ENCODE measurements around the gene SCN7A.
"Not testable (repeated sequence)": the region's sequence is repeated elsewhere in the genome, so short reads cannot be mapped to it uniquely, and the experiment has no call there.

The SCN7A gene

GRCh38 chr2:166494140-166494624 lies at the start of gene SCN7A:
SCN7A (minus strand) TSS chr2:166494249; CDS start chr2:166477696, 16,553 bp downstream.
- peak; percentile 4 for DNase-seq

- peak; percentile 64 for DNase-seq
These were observed 45.5 kb upstream of the SCN7A start for GRCh38 chr2:166539340-166540162.

GRCh38 chr2:166536111-166536510 lies 42.1 kb upstream of the SCN7A start:
- DNase-seq: no peak

- no peak for DNase-seq
These were observed 27.1 kb upstream of the SCN7A start for GRCh38 chr2:166521155-166521554.

GRCh38 chr2:166520604-166521003 lies 26.6 kb upstream of the SCN7A start:
- DNase-seq: no peak

GRCh38 chr2:166519391-166519962 lies 25.4 kb upstream of the SCN7A start:
- DNase-seq: no peak

GRCh38 chr2:166518634-166519390 lies 24.8 kb upstream of the SCN7A start:
- no peak for DNase-seq

GRCh38 chr2:166517533-166518061 lies 23.5 kb upstream of the SCN7A start:
- DNase-seq: no peak

GRCh38 chr2:166516712-166517303 lies 22.8 kb upstream of the SCN7A start:
- peak; percentile 7 for DNase-seq

- DNase-seq: no peak
These were observed 19.9 kb upstream of the SCN7A start for GRCh38 chr2:166513952-166514351.

- no peak for DNase-seq
These were observed 5.2 kb upstream of the SCN7A start for GRCh38 chr2:166499281-166499680.

- DNase-seq: no peak
These were observed 2.6 kb downstream of the SCN7A start for GRCh38 chr2:166491461-166491860.

- no peak for DNase-seq
These were observed 6.9 kb downstream of the SCN7A start for GRCh38 chr2:166487171-166487570.

- DNase-seq: peak; percentile 1
These were observed 8.4 kb downstream of the SCN7A start for GRCh38 chr2:166485558-166486178.

- DNase-seq: no peak
These were observed 21.7 kb downstream of the SCN7A start for GRCh38 chr2:166472332-166472731.

- DNase-seq: no peak
These were observed 25.7 kb downstream of the SCN7A start for GRCh38 chr2:166468124-166469024.

- DNase-seq: no peak
These were observed 29.9 kb downstream of the SCN7A start for GRCh38 chr2:166464187-166464586.

GRCh38 chr2:166463640-166464039 lies 30.4 kb downstream of the SCN7A start:
- no peak for DNase-seq

- no peak for DNase-seq
These were observed 35.4 kb downstream of the SCN7A start for GRCh38 chr2:166458674-166459073.

- not testable (repeated sequence) for DNase-seq
These were observed 38.2 kb downstream of the SCN7A start for GRCh38 chr2:166455823-166456222.

GRCh38 chr2:166454006-166454595 lies 39.9 kb downstream of the SCN7A start:
- no peak for DNase-seq

Data from fibroblast of skin of right quadriceps (primary cell).